HG03439 (cell line): ENCODE results near the gene MSX1.

Source experiments
- ATAC-seq: cut with Tn5 transposase; IDR thresholded peaks from one replicate; pipeline ENCODE4 v1.9.1; 2021; ENCODE audit warnings: mild to moderate bottlenecking, moderate library complexity; ENCODE audit not compliant: unreplicated experiment

The MSX1 gene

GRCh38 chr4:4840351-4840750 is 19.1 kb upstream of the MSX1 start:
- no peak for ATAC-seq

- no peak for ATAC-seq
Measured at GRCh38 chr4:4841156-4841555, 18.3 kb upstream of the MSX1 start.

- ATAC-seq: no peak
Measured at GRCh38 chr4:4842476-4843441, 16.7 kb upstream of the MSX1 start.

GRCh38 chr4:4843635-4844291 is 15.7 kb upstream of the MSX1 start:
- no peak for ATAC-seq

- no peak for ATAC-seq
Measured at GRCh38 chr4:4845027-4845426, 14.4 kb upstream of the MSX1 start.

- no peak for ATAC-seq
Measured at GRCh38 chr4:4847011-4847410, 12.5 kb upstream of the MSX1 start.

- no peak for ATAC-seq
Measured at GRCh38 chr4:4848540-4848939, 10.9 kb upstream of the MSX1 start.

- no peak for ATAC-seq
Measured at GRCh38 chr4:4849106-4849505, 10.4 kb upstream of the MSX1 start.

GRCh38 chr4:4849524-4850193 is 9.8 kb upstream of the MSX1 start:
- no peak for ATAC-seq

- ATAC-seq: no peak
Measured at GRCh38 chr4:4851081-4851480, 8.4 kb upstream of the MSX1 start.

GRCh38 chr4:4851906-4852305 is 7.6 kb upstream of the MSX1 start:
- no peak for ATAC-seq

GRCh38 chr4:4852591-4853362 is 6.7 kb upstream of the MSX1 start:
- ATAC-seq: no peak

GRCh38 chr4:4853371-4853823 is 6.1 kb upstream of the MSX1 start:
- ATAC-seq: no peak

- ATAC-seq: no peak
Measured at GRCh38 chr4:4853921-4854648, 5.4 kb upstream of the MSX1 start.

GRCh38 chr4:4854649-4855295 is 4.7 kb upstream of the MSX1 start:
- ATAC-seq: no peak

GRCh38 chr4:4855301-4856070 is 4.0 kb upstream of the MSX1 start:
- ATAC-seq: no peak

GRCh38 chr4:4856071-4857000 is 3.1 kb upstream of the MSX1 start:
- no peak for ATAC-seq
